Stimulated activated CD4-positive, alpha-beta T cell treated with anti-CD3 and anti-CD28 coated beads, Interleukin-15, amount 100 ng/mL, for 48 hours (primary cell): ENCODE results near the gene LIMD2.

Experiments
- DNase-seq, 2 donors: peaks; one replicate each; pipeline ENCODE4 v3.0.0-alpha.2; 2020; ENCODE audit warnings: low read depth in 2 of 2

LIMD2 gene

DNA sequence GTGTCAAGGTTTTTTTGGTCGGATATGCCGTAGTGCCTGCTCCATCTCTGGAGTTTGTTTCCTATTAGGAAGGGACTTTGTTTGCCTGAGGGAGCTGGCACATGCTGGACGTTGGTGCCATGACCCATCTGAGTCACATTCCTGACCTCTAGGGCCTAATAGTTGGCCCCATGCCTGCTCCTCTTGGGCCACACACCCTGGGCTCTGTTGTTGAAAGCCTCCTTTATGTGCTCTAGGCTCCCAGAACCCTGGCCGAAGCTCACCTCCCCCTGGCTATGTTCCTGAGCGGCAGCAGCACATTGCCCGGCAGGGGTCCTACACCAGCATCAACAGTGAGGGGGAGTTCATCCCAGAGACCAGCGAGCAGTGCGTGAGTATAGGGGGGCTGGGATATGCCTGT, 18.4 kb downstream of the LIMD2 start:
- no peak for DNase-seq

DNA sequence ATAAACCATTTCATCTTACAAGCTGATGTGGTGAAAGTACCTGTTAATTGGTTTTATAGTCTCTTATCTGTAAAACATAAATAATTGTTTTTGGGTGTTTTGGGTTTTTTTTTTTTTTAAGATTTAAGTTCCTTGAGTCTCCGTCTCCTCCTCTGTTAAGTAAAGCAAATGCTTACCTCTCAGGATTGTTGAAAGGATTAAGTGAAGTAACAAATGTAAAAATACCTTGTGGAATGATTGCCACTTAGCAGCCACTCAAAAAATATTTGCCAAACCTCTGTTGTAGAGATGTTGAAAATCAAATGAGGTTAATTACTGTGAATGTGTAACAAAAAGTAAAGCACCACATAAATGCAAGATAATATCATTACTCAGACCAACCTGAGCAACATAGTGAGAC, 19.2 kb downstream of the LIMD2 start:
- DNase-seq = no peak

DNA sequence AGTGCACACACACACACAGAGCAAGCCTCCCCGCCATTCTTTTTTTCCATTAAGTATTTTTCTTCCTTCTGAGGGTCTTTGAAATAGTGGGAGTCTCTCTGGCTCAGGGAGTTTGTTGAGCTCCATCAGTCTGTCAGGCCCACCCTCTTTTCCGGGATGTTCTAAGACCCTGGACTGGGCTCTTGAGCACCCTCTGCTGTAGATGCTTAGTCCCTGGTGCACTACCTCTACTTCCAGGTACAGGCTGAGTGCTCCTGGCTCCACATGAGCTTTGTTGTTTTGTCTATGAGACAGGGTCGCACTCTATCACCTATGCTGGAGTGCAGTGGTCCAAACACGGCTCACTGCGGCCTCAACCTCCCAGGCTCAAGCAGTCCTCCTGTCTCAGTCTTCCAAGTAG, 20.7 kb downstream of the LIMD2 start:
- DNase-seq = no peak

DNA sequence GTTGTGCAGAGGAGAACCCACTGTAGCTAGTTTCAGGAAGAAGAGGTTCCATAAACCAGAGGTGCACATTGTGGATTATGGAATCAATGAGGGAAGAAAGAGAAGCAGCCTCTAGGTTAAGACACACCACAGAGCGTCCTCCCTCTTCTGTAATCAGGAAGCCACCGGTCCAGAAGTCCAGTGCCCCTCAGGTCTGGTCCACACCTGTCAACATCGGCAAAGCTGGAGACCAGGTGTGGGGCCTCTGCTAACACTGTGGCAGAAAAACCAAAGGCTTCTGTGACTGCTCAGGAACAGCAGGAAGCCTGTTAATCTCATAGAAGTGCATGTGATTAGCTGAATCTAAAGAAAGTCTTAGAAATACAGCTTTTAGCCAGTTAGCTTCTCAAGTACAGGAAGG, 23.3 kb downstream of the LIMD2 start:
- no peak for DNase-seq

DNA sequence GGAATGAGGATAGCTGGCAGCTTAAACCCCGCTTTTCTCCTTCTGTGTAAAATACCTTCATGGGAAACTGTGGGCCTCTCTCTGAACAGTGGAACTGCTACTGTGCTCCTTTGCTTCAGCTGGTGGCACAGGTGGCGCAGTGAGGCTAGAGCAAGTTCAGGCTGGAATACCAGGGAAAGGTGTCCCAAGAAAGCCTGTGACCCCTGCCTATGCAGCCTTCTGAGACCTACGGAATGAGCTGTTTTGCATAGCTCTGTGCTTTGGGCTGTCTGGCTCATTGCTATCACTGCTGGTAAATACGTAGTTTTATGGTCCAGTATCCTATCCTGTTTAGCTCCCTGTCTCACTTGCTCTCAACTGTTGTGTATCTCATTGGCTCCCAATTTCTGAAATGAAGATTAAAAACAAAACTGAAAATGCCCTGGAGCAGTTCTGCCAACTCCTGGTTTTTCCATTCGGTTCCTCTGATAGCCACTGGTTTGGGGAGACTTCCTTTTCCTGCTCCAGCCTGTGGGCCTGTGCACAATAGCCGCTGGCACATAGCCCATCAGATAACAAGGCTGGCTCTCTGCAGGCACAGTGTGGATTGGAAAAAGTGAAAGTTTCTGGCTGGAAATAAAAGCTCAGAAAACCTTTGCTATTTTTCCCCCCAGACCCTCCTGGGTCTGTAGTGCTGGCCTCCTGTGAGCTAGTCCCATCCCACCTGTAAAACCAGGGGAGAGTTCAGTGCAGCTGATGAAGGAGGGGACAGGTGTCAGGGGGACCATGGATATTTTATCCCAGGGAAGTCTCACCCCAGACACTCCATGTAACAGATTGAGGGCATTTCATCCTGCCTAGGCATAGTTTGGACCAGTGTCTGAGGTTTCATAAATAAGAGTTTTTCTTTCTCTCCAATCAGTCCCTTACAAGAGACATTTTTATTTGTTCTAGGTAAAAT, 24.0 kb downstream of the LIMD2 start:
- no peak for DNase-seq

DNA sequence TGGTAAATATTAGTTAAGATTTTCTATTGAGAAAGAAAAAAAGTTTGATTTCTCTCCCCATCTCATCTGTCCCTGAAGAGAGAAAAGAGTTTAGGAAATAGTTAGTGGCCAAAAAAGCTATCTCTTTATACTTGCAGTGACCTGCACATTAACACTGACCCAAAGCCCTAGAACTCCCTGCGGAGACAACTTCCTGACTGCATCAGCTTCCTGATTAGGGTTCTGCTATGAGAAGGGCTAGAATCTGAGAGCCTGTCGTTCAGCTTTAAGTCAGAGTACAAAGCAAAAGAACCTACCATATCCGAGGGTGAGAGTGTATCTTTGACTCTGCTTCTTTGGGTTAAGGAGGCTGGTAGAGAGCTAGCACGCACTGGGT, 24.7 kb downstream of the LIMD2 start:
- no peak for DNase-seq

DNA sequence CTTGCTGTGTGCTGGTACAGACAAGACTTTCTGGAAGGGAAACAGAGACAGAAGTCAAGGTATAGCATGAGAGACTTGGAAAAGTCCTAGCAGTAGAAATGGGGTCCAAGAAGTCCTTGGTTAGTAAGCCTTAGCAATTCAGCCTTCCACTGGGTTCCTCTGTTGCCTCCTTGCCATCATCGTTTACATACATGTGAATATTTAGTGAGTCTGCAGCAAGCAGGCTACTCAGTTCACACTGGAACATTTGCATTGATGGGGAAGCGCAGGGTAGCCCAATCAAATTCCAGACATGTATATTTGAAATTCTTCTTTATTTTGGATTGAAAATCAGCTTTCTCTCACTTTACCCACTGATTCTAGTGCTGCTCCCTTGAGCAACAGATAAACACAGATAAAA, 27.1 kb downstream of the LIMD2 start:
- no peak for DNase-seq

DNA sequence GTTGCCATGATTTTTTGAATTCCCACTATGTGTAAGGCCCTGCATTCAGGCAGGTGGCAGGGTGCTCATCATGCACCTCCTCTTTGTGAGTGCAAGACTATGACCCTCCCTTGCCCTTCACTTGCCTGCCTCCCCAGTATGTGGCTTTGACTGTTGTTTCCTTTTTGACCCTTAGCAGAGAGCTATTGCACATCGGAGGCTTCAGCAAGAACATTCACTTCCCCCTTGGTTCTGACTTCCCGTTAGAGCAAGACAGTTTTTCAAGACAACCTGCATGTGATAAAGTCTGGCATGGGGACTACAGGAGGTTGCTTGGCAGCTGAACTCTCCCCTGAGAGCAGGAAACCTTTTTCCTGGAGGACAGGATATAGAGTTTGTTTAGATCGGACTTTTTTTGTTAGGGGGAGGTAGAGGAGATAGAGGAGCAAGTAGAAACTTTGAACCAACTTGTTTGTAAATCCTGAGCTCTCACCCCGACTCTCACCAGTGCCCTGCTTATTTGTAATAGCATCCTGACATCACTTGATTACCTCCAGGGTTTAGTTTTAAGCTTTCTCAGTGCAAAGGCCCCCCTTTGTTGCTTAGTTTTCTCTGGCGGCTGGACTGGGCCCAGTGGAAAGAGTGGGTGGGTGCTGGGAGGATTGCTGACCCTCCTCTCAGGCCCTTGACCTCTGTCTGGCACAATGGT, 34.3 kb downstream of the LIMD2 start:
- no peak for DNase-seq

DNA sequence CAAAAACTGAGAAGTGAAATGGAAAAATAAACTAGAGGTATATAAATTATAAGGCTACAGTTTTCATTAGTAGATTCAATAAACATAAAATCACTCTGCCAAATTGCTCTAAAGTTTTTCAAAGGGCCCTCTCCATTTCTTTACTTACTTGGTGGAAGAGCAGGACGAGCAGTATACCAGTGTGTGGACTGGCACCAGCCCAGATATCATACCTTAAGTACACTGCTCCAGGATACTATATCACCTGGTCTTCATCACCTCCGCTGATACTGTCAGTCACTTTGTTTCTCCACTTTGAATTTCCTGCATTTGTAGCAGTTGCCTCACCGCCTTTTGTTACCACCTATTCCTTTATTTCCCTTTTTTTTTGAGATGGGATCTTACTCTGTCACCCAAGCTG, 40.1 kb downstream of the LIMD2 start:
- no peak for DNase-seq

DNA sequence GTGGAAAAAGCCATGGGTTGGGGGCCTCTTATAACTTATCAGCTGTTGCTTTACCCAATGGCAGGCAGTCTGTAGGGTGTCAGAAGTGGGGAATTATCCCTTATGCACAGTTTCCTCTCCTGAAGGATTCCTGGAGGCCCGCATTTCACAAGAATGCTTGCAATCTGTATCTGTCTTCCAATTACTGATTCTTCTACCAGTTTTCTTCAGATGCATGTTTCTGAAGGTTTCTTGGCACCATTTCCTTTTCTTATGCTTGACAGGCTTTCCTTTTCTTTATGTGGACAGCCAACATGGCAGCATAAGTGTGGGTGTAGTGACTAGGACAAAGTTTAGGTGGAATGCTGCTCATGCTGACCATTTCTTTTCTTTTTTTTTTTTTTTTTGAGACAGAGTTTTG, 41.6 kb downstream of the LIMD2 start:
- no peak for DNase-seq

DNA sequence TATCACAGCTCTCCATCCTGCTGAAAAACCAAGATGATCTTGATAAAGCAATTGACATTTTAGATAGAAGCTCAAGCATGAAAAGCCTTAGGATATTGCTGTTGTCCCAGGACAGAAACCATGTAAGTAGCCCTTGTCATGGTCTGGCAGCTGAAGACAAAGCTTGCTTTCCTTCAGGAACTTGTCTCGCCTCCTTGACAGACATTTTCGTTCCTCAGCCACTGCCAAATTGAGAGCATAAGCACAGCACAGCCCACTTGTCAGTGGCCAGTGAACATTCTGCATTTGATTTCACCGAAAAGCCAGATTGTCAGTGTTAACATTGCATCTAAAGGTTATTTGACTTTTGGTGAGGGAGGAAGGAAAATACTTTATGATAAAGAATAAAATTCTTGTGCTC, 42.1 kb downstream of the LIMD2 start:
- DNase-seq = no peak

DNA sequence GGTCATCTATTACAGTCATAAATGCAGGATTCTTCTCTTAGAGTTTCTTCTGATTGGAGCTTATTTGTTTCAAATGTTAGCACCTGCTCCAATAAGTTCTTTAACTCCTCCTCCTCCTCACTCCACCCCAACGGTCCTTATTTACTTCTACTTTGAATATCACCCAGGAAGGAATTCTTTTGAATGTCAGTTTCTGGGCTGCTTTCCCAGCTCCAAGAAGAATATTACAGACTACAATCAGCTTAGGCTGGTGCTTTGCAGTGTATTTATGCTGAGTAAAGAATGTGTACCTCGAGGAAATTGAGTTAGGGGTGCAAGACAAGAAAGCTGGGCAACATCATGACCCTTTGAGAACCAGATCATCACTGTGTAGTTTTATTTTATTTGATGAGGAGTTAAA, 46.9 kb downstream of the LIMD2 start:
- DNase-seq = no peak

DNA sequence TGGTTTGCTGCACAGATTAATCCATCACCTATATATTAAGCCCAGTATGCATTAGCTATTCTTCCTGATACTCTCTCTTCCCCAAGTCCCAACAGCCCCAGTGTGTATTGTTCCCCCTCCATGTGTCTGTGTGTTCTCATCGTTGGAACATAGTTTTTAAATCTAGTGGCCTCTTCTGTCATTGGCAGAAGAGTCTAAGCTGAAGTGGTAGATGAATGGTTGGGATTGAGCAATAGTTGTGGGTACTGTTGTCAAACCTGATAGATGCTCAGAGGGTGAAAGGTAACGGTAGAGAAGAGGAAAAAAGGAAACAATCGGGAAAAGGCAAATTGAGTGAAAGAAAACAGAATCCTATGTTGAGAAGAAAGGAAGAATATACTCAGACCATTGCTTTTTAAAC, 47.8 kb downstream of the LIMD2 start:
- DNase-seq = no peak

DNA sequence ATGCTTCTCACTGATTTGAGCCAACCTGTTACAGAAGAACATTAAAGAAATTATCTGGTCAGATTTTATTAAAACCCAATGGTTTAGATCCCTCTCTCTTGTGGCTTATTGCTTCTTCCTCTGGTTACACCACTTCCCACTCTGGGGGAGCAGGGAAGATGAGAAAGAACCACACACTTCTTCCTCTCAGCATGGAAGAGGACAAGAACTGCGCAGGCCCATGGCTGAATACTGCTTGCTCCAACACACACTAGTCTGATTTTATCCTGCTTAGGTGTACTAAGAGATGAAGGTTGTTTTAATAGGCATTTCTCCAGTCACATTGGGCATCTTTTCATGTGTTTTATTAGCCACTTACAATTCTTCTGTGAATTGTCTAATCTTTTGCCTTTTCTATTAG, 50.1 kb downstream of the LIMD2 start:
- no peak for DNase-seq

DNA sequence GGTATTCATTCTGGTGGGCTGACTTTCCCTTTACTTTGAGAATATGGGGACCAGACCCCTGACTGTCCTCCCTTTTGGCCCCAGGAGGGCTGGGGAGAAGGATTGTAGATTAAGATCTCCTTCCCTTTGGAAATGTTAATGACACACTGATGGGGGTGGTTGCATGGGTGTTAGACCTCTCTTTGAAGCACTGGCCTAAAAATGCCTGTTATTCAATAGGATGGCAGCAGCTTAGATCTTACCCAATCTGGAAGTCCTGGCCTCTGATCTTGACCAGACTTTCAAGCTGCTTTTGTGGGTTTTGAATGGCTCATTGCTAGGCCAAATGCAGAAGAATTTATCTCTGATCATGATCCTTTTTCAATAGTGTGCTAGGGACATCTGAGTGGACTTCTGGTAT, 52.0 kb downstream of the LIMD2 start:
- DNase-seq = no peak

DNA sequence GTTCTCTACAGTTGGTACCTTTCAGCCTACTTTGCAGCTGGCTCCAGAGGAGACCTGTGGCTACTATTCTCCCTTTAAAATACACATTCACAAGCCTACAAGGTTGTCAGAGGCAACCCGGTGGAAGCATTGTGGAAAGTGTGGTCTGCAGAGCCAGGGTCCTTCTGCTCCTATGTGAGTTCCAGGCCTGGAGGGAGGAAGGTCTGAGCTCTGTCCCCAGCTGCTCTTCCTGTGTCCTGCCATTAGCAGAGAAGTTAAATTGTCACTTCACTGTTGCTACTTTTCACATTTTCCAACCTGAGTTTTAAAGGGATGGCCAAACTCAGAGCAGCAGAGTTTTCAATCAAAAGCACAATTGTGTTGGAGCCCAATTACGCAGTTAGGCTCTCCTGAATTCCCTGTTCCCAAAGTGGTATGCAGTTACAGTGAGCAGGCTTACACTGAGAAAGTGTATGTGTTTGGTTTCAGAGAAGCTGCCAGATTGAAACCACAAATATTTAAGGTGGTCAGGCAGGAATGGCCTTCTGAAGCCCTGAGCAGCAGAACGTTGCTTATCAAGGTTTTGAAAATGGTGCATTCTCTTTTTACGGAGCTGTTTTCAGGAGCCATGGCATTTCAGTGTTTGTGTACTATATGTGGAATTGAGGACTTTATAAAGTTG, 52.7 kb downstream of the LIMD2 start:
- no peak for DNase-seq

DNA sequence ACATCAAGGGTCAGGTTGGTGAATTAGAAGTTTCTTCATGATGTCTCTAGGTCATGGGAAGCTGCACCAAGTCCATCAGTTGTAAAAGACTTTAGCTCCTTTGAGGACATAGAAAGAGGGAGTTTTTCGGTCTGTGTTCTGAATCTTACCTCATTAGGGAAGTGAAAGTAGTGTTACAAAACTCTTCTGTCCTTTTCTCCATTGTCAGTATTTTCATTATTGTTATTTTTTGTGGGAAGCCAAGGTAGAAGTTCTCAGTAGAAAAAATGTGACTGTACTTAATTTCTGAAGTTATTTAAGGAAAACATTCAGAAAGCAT, 53.5 kb downstream of the LIMD2 start:
- no peak for DNase-seq
